Panc1 (cell line): ENCODE data around the gene KDM3B. TPM values are rescaled to one million over a fixed set of nuclear protein-coding genes. Genes with fewer than 3 reads are reported as not detected.
"Not testable (repeated sequence)": the region's sequence is repeated elsewhere in the genome, so short reads cannot be mapped to it uniquely, and the experiment has no call there.

Experiments used
- ATAC-seq: fragments of 200-7000 bp; cut with Tn5 transposase; 2 replicates; pipeline ENCODE4 v1.9.1; 2020; ENCODE audit warnings: mild to moderate bottlenecking, moderate library complexity
- BruUV-seq: library from RNA; stranded (reverse); fragments of 400-500 nt; replicated peaks from 2 replicates; lab custom pipeline; 2021; lab: Mats Ljungman, UMichigan
- CTCF ChIA-PET: fragments of 300-600 bp; sonication (Branson Sonifier 250); formaldehyde crosslinking; loops from one replicate; lab custom pipeline; 2022; ENCODE audit warnings: antibody characterized with exemption; lab: Charles Lee
- POLR2A ChIA-PET: fragments of 300-600 bp; sonication (Branson Sonifier 250); formaldehyde crosslinking; loops from one replicate; lab custom pipeline; 2022; ENCODE audit warnings: antibody characterized with exemption; lab: Charles Lee
- DNase-seq: peaks from one replicate; pipeline ENCODE4 v3.0.0-alpha.2; 2010; ENCODE audit warnings: low read depth, low spot score
- H3K27ac ChIP-seq: 2 replicates; pipeline ENCODE4 v1.5.1; 2011; ENCODE audit warnings: mild to moderate bottlenecking, low read length, inconsistent platforms
- H3K27me3 ChIP-seq: fragments of 200-500 bp; sonication (Bioruptor generic); 2 replicates; pipeline ENCODE4 v1.6.0; 2014; ENCODE audit warnings: low read length, inconsistent platforms; ENCODE audit not compliant: control insufficient read depth, insufficient read depth
- H3K36me3 ChIP-seq: fragments of 200-500 bp; sonication (Bioruptor generic); 2 replicates; pipeline ENCODE4 v1.5.1; 2014; ENCODE audit warnings: inconsistent platforms, mild to moderate bottlenecking, low read length, moderate library complexity; ENCODE audit not compliant: control insufficient read depth, insufficient read depth
- H3K4me1 ChIP-seq: 2 replicates; pipeline ENCODE4 v1.5.1; 2011; ENCODE audit warnings: inconsistent platforms, mild to moderate bottlenecking, low read length, moderate library complexity; ENCODE audit not compliant: control insufficient read depth, insufficient read depth
- H3K4me3 ChIP-seq, 2 experiments: 2 replicates each; pipeline ENCODE4 v1.5.1; 2011 to 2012; ENCODE audit warnings: low read depth in 2 of 2, low read length in 2 of 2, mild to moderate bottlenecking in 2 of 2, inconsistent platforms in 1 of 2, moderate library complexity in 1 of 2
- H3K9me3 ChIP-seq: fragments of 200-500 bp; sonication (Bioruptor generic); 2 replicates; pipeline ENCODE4 v1.5.1; 2014; ENCODE audit warnings: low read depth, mild to moderate bottlenecking, inconsistent platforms, low read length, moderate library complexity; ENCODE audit not compliant: control insufficient read depth, insufficient read depth
- CTCF ChIP-seq: fragments of 450-650 bp; IDR thresholded peaks from 2 replicates; pipeline ENCODE4 v1.5.1; 2017; ENCODE audit warnings: mild to moderate bottlenecking
- POLR2AphosphoS5 ChIP-seq: IDR thresholded peaks from 2 replicates; pipeline ENCODE4 v1.6.1; 2012; ENCODE audit warnings: mild to moderate bottlenecking, low read depth, low read length, moderate library complexity
- REST ChIP-seq, 2 experiments: IDR thresholded peaks; 2 replicates each; pipeline ENCODE4 v1.6.1; 2011 to 2012; ENCODE audit warnings: low read depth in 2 of 2, control low read depth in 1 of 2, low read length in 1 of 2, mild to moderate bottlenecking in 1 of 2, moderate library complexity in 1 of 2; ENCODE audit not compliant: insufficient read depth in 1 of 2
- SIN3A ChIP-seq: IDR thresholded peaks from 2 replicates; pipeline ENCODE4 v1.6.1; 2012; ENCODE audit warnings: low read depth, mild to moderate bottlenecking, low read length, moderate library complexity, borderline replicate concordance; ENCODE audit not compliant: insufficient read depth
- TCF7L2 ChIP-seq: IDR thresholded peaks from 2 replicates; pipeline ENCODE4 v1.6.1; 2011; ENCODE audit warnings: mild to moderate bottlenecking, low read depth, low read length, inconsistent platforms
- in situ Hi-C: cut with HindIII; loops from 2 replicates; pipeline ENCODE4 v1.10.0; 2016; ENCODE audit warnings: low sequenced_read_pairs, low pct_unique_long_range_greater_than_20kb
- intact Hi-C: fragments of 100-400 bp; cut with micrococcal nuclease; formaldehyde crosslinking; loops from one replicate; pipeline ENCODE4 v1.10.0; 2022; ENCODE audit not compliant: unreplicated experiment
- total RNA-seq: library from RNA; stranded (reverse); gene quantifications from one replicate; pipeline ENCODE4 v1.2.1, GENCODE V29; 2021; ENCODE audit not compliant: unreplicated experiment

KDM3B gene
- total RNA-seq, 1 experiment from 2014 or later: 65.0 TPM

GRCh38 chr5:138473151-138473550 lies 120.7 kb downstream of the KDM3B start:
- ATAC-seq, H3K36me3 ChIP-seq, H3K4me1 ChIP-seq, in situ Hi-C loops, H3K27ac ChIP-seq, H3K4me3 ChIP-seq, H3K27me3 ChIP-seq, DNase-seq, BruUV-seq, intact Hi-C loops, H3K9me3 ChIP-seq: not testable (repeated sequence)
- POLR2A ChIA-PET: interaction anchor here (0.6 kb wide), 1 partner anchor 28 kb away, joined by 8 read pairs; no protein-coding TSS in a partner anchor
- CTCF ChIA-PET: interaction anchor here (0.6 kb wide), 1 partner anchor 23 kb away, joined by 3 read pairs; no protein-coding TSS in a partner anchor

GRCh38 chr5:138476918-138477317 lies 124.4 kb downstream of the KDM3B start:
- BruUV-seq: no TSS peak
- ChIA-PET POLR2A (no interaction called here), CTCF (no interaction called here)
- ATAC-seq (no peak), DNase-seq (no peak)
- TF ChIP-seq CTCF: no peak
- no peak for TF ChIP-seq TCF7L2
- no peak for TF ChIP-seq SIN3A
- TF ChIP-seq REST (IDR thresholded peaks at IDR 0.05; ENCODE audit: insufficient read depth in 1 of 2, low read depth in 2 of 2, low read length in 1 of 2): no peak
- TF ChIP-seq POLR2AphosphoS5: no peak
- intact Hi-C loops: no loop called here
- no peak overlapping the region for H3K4me3 ChIP-seq
- no peaks in the 10 kb centered on the region for H3K36me3 ChIP-seq
- in situ Hi-C loops: no loop called here
- H3K27ac ChIP-seq: no peak overlapping the region
- H3K27me3 ChIP-seq: no peaks in the 10 kb centered on the region
- H3K9me3 ChIP-seq: no peaks in the 10 kb centered on the region
- H3K4me1 ChIP-seq: no peaks in the 10 kb centered on the region

- no peak overlapping the region for H3K27ac ChIP-seq
- H3K36me3 ChIP-seq: no peaks in the 10 kb centered on the region
- H3K9me3 ChIP-seq: no peaks in the 10 kb centered on the region
- H3K27me3 ChIP-seq: no peaks in the 10 kb centered on the region
- in situ Hi-C loops: no loop called here
- ChIA-PET CTCF (no interaction called here), POLR2A (no interaction called here)
- intact Hi-C loops: no loop called here
- H3K4me3 ChIP-seq: no peak overlapping the region
- ATAC-seq (no peak), DNase-seq (no peak)
- H3K4me1 ChIP-seq: no peaks in the 10 kb centered on the region
- no peak for TF ChIP-seq POLR2AphosphoS5
- no peak for TF ChIP-seq REST (IDR thresholded peaks at IDR 0.05; ENCODE audit: insufficient read depth in 1 of 2, low read depth in 2 of 2, low read length in 1 of 2)
- no peak for TF ChIP-seq TCF7L2
- BruUV-seq: no TSS peak
Measured at GRCh38 chr5:138482638-138483037, 130.2 kb downstream of the KDM3B start.
